Measurements from ENCODE around the gene RAX2.

DNA sequence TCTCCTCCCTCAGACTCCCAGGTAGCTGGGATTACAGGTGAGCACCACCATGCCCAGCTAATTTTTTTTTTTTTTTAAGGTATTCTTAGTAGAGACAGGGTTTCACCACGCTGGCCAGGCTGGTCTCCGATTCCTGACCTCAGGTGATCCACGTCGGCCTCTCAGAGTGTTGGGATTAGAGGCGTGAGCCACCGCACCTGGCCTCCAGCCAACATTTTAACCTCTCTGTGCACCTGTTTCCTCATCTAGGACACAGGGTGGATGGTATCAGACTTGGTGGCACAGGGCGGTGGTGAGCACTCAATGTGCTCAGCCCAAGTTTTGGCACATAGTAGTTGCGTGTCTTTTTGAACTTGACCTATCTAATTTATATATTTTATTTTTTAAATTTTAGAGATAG lies 23.1 kb downstream of the RAX2 start:
- TF ChIP-seq, protein P1, sequence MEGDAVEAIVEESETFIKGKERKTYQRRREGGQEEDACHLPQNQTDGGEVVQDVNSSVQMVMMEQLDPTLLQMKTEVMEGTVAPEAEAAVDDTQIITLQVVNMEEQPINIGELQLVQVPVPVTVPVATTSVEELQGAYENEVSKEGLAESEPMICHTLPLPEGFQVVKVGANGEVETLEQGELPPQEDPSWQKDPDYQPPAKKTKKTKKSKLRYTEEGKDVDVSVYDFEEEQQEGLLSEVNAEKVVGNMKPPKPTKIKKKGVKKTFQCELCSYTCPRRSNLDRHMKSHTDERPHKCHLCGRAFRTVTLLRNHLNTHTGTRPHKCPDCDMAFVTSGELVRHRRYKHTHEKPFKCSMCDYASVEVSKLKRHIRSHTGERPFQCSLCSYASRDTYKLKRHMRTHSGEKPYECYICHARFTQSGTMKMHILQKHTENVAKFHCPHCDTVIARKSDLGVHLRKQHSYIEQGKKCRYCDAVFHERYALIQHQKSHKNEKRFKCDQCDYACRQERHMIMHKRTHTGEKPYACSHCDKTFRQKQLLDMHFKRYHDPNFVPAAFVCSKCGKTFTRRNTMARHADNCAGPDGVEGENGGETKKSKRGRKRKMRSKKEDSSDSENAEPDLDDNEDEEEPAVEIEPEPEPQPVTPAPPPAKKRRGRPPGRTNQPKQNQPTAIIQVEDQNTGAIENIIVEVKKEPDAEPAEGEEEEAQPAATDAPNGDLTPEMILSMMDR (IDR thresholded peaks at IDR 0.05) = no peak
- TF ChIP-seq POLR2A (IDR thresholded peaks at IDR 0.05) = no peak
- TF ChIP-seq EP300 (IDR thresholded peaks at IDR 0.05) = no peak

Data from ovary (tissue), 3 donors.